Gastrocnemius medialis (tissue), 4 donors: ENCODE data around the gene SIK2. TPM values are rescaled to one million over a fixed set of nuclear protein-coding genes. Genes with fewer than 3 reads are reported as not detected.
A peak's percentile ranks its signal among the peaks of the same experiment; 100 is the strongest.

ENCODE experiments used
- ATAC-seq, 2 donors: fragments of 150-250 bp; one replicate each; pipeline ENCODE4 v1.9.1; 2016
- DNase-seq, 2 donors: peaks; one replicate each; pipeline ENCODE4 v3.0.0-alpha.2; 2019
- H3K27ac ChIP-seq, 4 donors: fragments of 200-600 bp; sonication (generic); 1 replicate in 1 of 4; 2 replicates in 3 of 4; pipeline ENCODE4 v1.5.1; 2016 to 2018; ENCODE audit warnings: mild to moderate bottlenecking in 2 of 4, moderate library complexity in 1 of 4
- H3K27me3 ChIP-seq, 3 donors: fragments of 200-600 bp; sonication (generic) in 2 of 3; 1 replicate in 1 of 3; 2 replicates in 2 of 3; pipeline versions ENCODE4 v1.5.1 to v1.6.0; 2016 to 2019; ENCODE audit warnings: mild to moderate bottlenecking in 1 of 3, moderate library complexity in 1 of 3
- H3K36me3 ChIP-seq, 2 donors: fragments of 200-600 bp; sonication (generic) in 1 of 2; one replicate each; pipeline ENCODE4 v1.5.1; 2017 to 2018
- H3K4me1 ChIP-seq, 2 donors: fragments of 200-600 bp; sonication (generic) in 1 of 2; one replicate each; pipeline ENCODE4 v1.5.1; 2016 to 2017; ENCODE audit warnings: mild to moderate bottlenecking in 2 of 2
- H3K4me3 ChIP-seq, 4 donors: fragments of 200-600 bp; sonication (generic) in 3 of 4; 1 replicate in 1 of 4; 2 replicates in 3 of 4; pipeline ENCODE4 v1.5.1; 2016 to 2019; ENCODE audit warnings: mild to moderate bottlenecking in 2 of 4
- H3K9me3 ChIP-seq, 3 donors: fragments of 200-600 bp; sonication (generic) in 2 of 3; 1 replicate in 1 of 3; 2 replicates in 2 of 3; pipeline ENCODE4 v1.5.1; 2016 to 2019
- CTCF ChIP-seq, 5 experiments: fragments of 450-650 bp in 3 of 5; fragments of 200-600 bp in 2 of 5; sonication (generic) in 2 of 5; IDR thresholded peaks in 4 of 5; conservative IDR thresholded peaks in 1 of 5; 1 replicate in 4 of 5; 2 replicates in 1 of 5; pipeline ENCODE4 v1.5.1; 2016 to 2019; ENCODE audit warnings: antibody characterized with exemption in 5 of 5, mild to moderate bottlenecking in 3 of 5, moderate library complexity in 3 of 5
- POLR2A ChIP-seq, 2 donors: fragments of 450-650 bp; IDR thresholded peaks; one replicate each; pipeline ENCODE4 v1.6.1; 2017; ENCODE audit warnings: antibody characterized with exemption in 2 of 2, mild to moderate bottlenecking in 2 of 2, moderate library complexity in 2 of 2
- in situ Hi-C, 4 donors: fragments of 200-750 bp; cut with MboI; loops; one replicate each; pipeline versions ENCODE4 v1.15.0 to v1.8.0; 2017; ENCODE audit warnings: low sequenced_read_pairs in 4 of 4
- intact Hi-C: fragments of 100-400 bp; cut with DNase I; formaldehyde crosslinking; loops from one replicate; pipeline ENCODE4 v1.15.1; 2023; ENCODE audit warnings: low total_unique reads
- total RNA-seq, 4 donors: library from RNA; depleted of rRNA; stranded (reverse); fragments of >200 nt; gene quantifications; one replicate each; pipeline versions ENCODE4 v1.1.0 to v1.2.3, GENCODE V29; 2016

Gene SIK2
- 10 to 100 TPM; 16.5 to 98.7 (median 43.8) TPM for total RNA-seq

- peak within 1 kb of the TSS; percentile 90 to 98 (median 97) for H3K27ac ChIP-seq
- peak within 1 kb of the TSS; percentile 72 to 94 (median 88) for H3K4me3 ChIP-seq
- in situ Hi-C loops: loop anchor here (5.0 kb wide), 3 partner anchors 175 to 240 kb away; no protein-coding TSS in a partner anchor
- ATAC-seq (peak; percentile 81 to 82), DNase-seq (peak; percentile 80 to 90)
- intact Hi-C loops: loop anchor here (1.0 to 5.0 kb wide), 7 partner anchors 37 to 239 kb away; no protein-coding TSS in a partner anchor
- H3K27me3 ChIP-seq: no peaks in the 10 kb centered on the region
- no peaks in the 10 kb centered on the region for H3K36me3 ChIP-seq
- no peaks in the 10 kb centered on the region for H3K9me3 ChIP-seq
- H3K4me1 ChIP-seq: peaks cover 40 to 41% of the 10 kb centered on the region in 2 donors
- TF ChIP-seq POLR2A (IDR thresholded peaks at IDR 0.05) (peak; percentile 55 to 72), CTCF (IDR thresholded peaks at IDR 0.05 in 4 of 5, conservative IDR thresholded peaks at IDR 0.05 in 1 of 5) (peak; percentile 94 to 99 (median 95))
Observed at GRCh38 chr11:111601979-111602864, at the start of gene SIK2. TSS of gene SIK2 (plus strand) at chr11:111602449. CDS start at chr11:111602564, 115 bp downstream.

GRCh38 chr11:111554532-111554931 is 47.7 kb upstream of the SIK2 start:
- intact Hi-C loops (no loop called here), in situ Hi-C loops (no loop called here)
- Histone ChIP-seq H3K4me1 (peaks cover 0 to 2% of the 10 kb centered on the region in 2 donors), H3K36me3 (no peaks in the 10 kb centered on the region), H3K9me3 (no peaks in the 10 kb centered on the region), H3K27me3 (no peaks in the 10 kb centered on the region), H3K27ac (no peak overlapping the region), H3K4me3 (no peak overlapping the region)
- DNase-seq: no peak
- ATAC-seq: no peak
- TF ChIP-seq POLR2A (IDR thresholded peaks at IDR 0.05) (no peak), CTCF (IDR thresholded peaks at IDR 0.05 in 4 of 5, conservative IDR thresholded peaks at IDR 0.05 in 1 of 5) (no peak)

- Histone ChIP-seq H3K4me3 (no peak overlapping the region), H3K27me3 (no peaks in the 10 kb centered on the region), H3K4me1 (no peaks in the 10 kb centered on the region), H3K36me3 (no peaks in the 10 kb centered on the region), H3K9me3 (no peaks in the 10 kb centered on the region), H3K27ac (no peak overlapping the region)
- in situ Hi-C loops: no loop called here
- intact Hi-C loops: no loop called here
- TF ChIP-seq POLR2A (IDR thresholded peaks at IDR 0.05) (no peak), CTCF (IDR thresholded peaks at IDR 0.05 in 4 of 5, conservative IDR thresholded peaks at IDR 0.05 in 1 of 5) (no peak)
- ATAC-seq: no peak
- no peak for DNase-seq
Observed at GRCh38 chr11:111555255-111555654, 47.0 kb upstream of the SIK2 start.

DNA sequence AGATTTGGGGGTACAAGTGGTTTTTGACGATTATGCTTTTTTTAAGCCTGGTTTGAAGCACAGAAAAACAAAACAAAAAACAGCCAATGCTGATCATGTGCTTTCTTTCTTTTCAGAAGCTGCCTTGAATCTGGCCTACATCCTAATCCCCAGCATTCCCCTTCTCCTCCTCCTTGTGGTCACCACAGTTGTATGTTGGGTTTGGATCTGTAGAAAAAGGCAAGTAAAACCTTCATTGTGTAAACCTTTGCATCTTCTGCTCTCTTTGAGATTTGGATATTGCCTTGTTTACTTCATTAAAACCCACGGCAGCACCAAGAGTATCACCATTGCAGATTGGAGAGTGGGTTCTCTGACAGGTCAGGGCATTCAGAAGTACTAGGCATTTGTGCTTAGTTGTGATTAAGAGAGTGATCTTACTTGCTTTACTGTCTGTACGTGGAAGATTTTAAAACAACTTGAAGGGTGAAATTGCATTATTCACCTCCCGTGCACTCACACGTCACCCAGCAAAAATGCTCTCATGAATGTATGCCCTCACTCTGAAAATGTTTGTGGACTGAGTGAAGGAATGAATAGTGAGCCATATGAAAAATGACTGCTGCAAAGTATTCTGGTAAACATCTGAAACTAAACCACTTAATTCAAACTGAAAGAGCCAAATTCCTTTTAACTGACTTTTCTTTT is 44.7 kb upstream of the SIK2 start:
- ATAC-seq: no peak

More for the DNA sequence above, 44.7 kb upstream of the SIK2 start:
- H3K27me3 ChIP-seq: no peaks in the 10 kb centered on the region
- intact Hi-C loops: no loop called here
- no peaks in the 10 kb centered on the region for H3K36me3 ChIP-seq
- no peak overlapping the region for H3K4me3 ChIP-seq
- H3K4me1 ChIP-seq: peaks cover 0 to 3% of the 10 kb centered on the region in 2 donors
- no peak for DNase-seq
- TF ChIP-seq CTCF (IDR thresholded peaks at IDR 0.05 in 4 of 5, conservative IDR thresholded peaks at IDR 0.05 in 1 of 5) (no peak), POLR2A (IDR thresholded peaks at IDR 0.05) (no peak)
- in situ Hi-C loops: no loop called here
- no peaks in the 10 kb centered on the region for H3K9me3 ChIP-seq
- no peak overlapping the region for H3K27ac ChIP-seq
